Measurements from ENCODE around the gene ST8SIA5. TPM values are rescaled to one million over a fixed set of nuclear protein-coding genes. Genes with fewer than 3 reads are reported as not detected.

The ST8SIA5 gene
- total and polyA plus RNA-seq, 2 of the 4 experiments (the other 2 are of a cell fraction), result 0.03 TPM; not detected in 1

- Histone ChIP-seq H3K79me1 (ENCODE audit: low read depth in 1 of 2, low read length in 2 of 2) (no peaks in the 10 kb centered on the region), H3K9me1 (ENCODE audit: insufficient read depth, low read length) (no peaks in the 10 kb centered on the region), H2BK15ac (ENCODE audit: low read depth, low read length) (no peak overlapping the region), H2BK5ac (ENCODE audit: low read depth, low read length, poor library complexity, severe bottlenecking) (no peak overlapping the region), H4K20me1 (ENCODE audit: insufficient read depth, low read length) (no peaks in the 10 kb centered on the region), H3K14ac (replicated peaks; ENCODE audit: low read depth, low read length) (no peak overlapping the region), H3K9ac (ENCODE audit: low read depth, low read length) (no peak overlapping the region), H3K56ac (ENCODE audit: extremely low read depth, insufficient read depth, low read length) (no peak overlapping the region), H2AFZ (replicated peaks; ENCODE audit: low read length, poor library complexity) (no peak overlapping the region), H3K18ac (ENCODE audit: low read depth, low read length) (no peak overlapping the region), H2AK5ac (ENCODE audit: low read depth, low read length) (no peak overlapping the region), H2BK120ac (ENCODE audit: low read depth, low read length) (no peak overlapping the region), H3K36me3 (ENCODE audit: control insufficient read depth, insufficient read depth, low read length) (no peaks in the 10 kb centered on the region), H3K27ac (ENCODE audit: insufficient read depth, low read length) (no peak overlapping the region), H4K8ac (ENCODE audit: low read depth in 2 of 2, low read length in 2 of 2) (no peak overlapping the region), H3K27me3 (ENCODE audit: control insufficient read depth, insufficient read depth, low read length) (no peaks in the 10 kb centered on the region; the same call in 1 of the 2 replicates), H2AK9ac (replicated peaks; ENCODE audit: low read depth, low read length, poor library complexity) (no peak overlapping the region), H4K91ac (ENCODE audit: insufficient read depth, low read depth, low read length) (no peak overlapping the region), H2BK20ac (ENCODE audit: low read depth, low read length) (no peak overlapping the region), H3K4me2 (ENCODE audit: low read depth, low read length) (no peak overlapping the region), H3K4ac (ENCODE audit: low read depth, low read length) (no peak overlapping the region), H3K23ac (ENCODE audit: low read depth, low read length) (no peak overlapping the region), H4K5ac (ENCODE audit: low read depth, low read length) (no peak overlapping the region), H3K9me3 (ENCODE audit: control insufficient read depth, insufficient read depth, low read length) (peaks cover 14% of the 10 kb centered on the region), H3K4me1 (ENCODE audit: control insufficient read depth, insufficient read depth, low read length) (no peaks in the 10 kb centered on the region), H3K4me3 (ENCODE audit: insufficient read depth, low read depth, low read length) (no peak overlapping the region)
- TF ChIP-seq CTCF (conservative IDR thresholded peaks at IDR 0.05; ENCODE audit: low read depth, low read length) (no peak), RCOR1 (IDR thresholded peaks at IDR 0.05; ENCODE audit: insufficient replicate concordance, low read length) (no peak), FOS (IDR thresholded peaks at IDR 0.05; ENCODE audit: low read depth, low read length) (no peak), SMC3 (IDR thresholded peaks at IDR 0.05; ENCODE audit: low read depth, low read length) (no peak), POLR2A (IDR thresholded peaks at IDR 0.05; ENCODE audit: low read depth, low read length) (no peak), BHLHE40 (IDR thresholded peaks at IDR 0.05; ENCODE audit: low read depth, low read length) (no peak), MAZ (IDR thresholded peaks at IDR 0.05; ENCODE audit: borderline replicate concordance, low read depth, low read length) (no peak), MXI1 (IDR thresholded peaks at IDR 0.05; ENCODE audit: borderline replicate concordance, low read depth, low read length) (no peak), RFX5 (IDR thresholded peaks at IDR 0.05; ENCODE audit: low read depth, low read length) (no peak), USF2 (IDR thresholded peaks at IDR 0.05; ENCODE audit: low read depth, low read length) (no peak), ELK1 (IDR thresholded peaks at IDR 0.05; ENCODE audit: borderline replicate concordance, low read depth, low read length) (no peak), NFE2L2 (IDR thresholded peaks at IDR 0.05; ENCODE audit: low read depth, low read length) (no peak), RAD21 (IDR thresholded peaks at IDR 0.05; ENCODE audit: low read length) (no peak), MAFK (IDR thresholded peaks at IDR 0.05; ENCODE audit: low read depth, low read length) (no peak), CHD1 (IDR thresholded peaks at IDR 0.05; ENCODE audit: low read depth, low read length) (no peak), CEBPB (IDR thresholded peaks at IDR 0.05; ENCODE audit: low read depth, low read length) (no peak)
- no peak for ATAC-seq (ENCODE audit: low read depth)
- dilution Hi-C loops (cut with HindIII; ENCODE audit: low sequenced_read_pairs, unreplicated experiment) (no loop called here), intact Hi-C loops (cut with micrococcal nuclease) (no loop called here), in situ Hi-C loops (cut with MboI; ENCODE audit: low sequenced_read_pairs) (no loop called here)
- 80% methylated on average over 1 of the region's 11 CpGs; no CpG with 5 or more reads in 1 of the 2 experiments for WGBS, 2 experiments (ENCODE audit: extremely low coverage in 2 of 2, insufficient read length in 1 of 2)
- ChIA-PET CTCF (no interaction called here), POLR2A (ENCODE audit: unreplicated experiment) (no interaction called here)
- BruUV-seq (replicated peaks), result no TSS peak
- DNase-seq, result no peak
Measured at GRCh38 chr18:46733872-46734271, 23.0 kb downstream of the ST8SIA5 start.
